ENCODE data around the gene UBLCP1.

GRCh38 chr5:159310511-159310910 lies 47.4 kb downstream of the UBLCP1 start:
- no peak for TF ChIP-seq POLR2A (IDR thresholded peaks at IDR 0.05)
- no peak for TF ChIP-seq CTCF (IDR thresholded peaks at IDR 0.05)
